Mesodermal cell (in vitro differentiated cells): ENCODE measurements around the gene SH3PXD2A.

Experiments used
- H3K27ac ChIP-seq: 2 replicates; pipeline ENCODE4 v1.7.0; 2013; ENCODE audit warnings: mild to moderate bottlenecking, low read depth, low read length, moderate library complexity; ENCODE audit not compliant: severe bottlenecking
- H3K36me3 ChIP-seq: 2 replicates; pipeline ENCODE4 v1.7.1; 2013; ENCODE audit warnings: mild to moderate bottlenecking, low read length, moderate library complexity; ENCODE audit not compliant: control insufficient read depth, insufficient read depth
- H3K4me1 ChIP-seq: one replicate; pipeline ENCODE4 v1.7.1; 2013; ENCODE audit warnings: mild to moderate bottlenecking, low read length; ENCODE audit not compliant: insufficient read depth, control insufficient read depth, poor library complexity, severe bottlenecking
- H3K4me3 ChIP-seq: 2 replicates; pipeline ENCODE4 v1.7.0; 2013; ENCODE audit warnings: low read length, control low read depth, mild to moderate bottlenecking; ENCODE audit not compliant: insufficient read depth, poor library complexity, severe bottlenecking; ENCODE audit errors: extremely low read depth
- H3K9me3 ChIP-seq: 2 replicates; pipeline ENCODE4 v1.7.1; 2013; ENCODE audit warnings: mild to moderate bottlenecking, low read length, moderate library complexity; ENCODE audit not compliant: control insufficient read depth
- WGBS, 2 experiments: methylation state at CpG; one replicate each; pipeline ENCODE4 v1.1.5; 2013; ENCODE audit warnings: missing lambda C conversion rate in 2 of 2; ENCODE audit not compliant: insufficient coverage in 2 of 2; 5-methylcytosine and 5-hydroxymethylcytosine counted together

Gene SH3PXD2A

DNA sequence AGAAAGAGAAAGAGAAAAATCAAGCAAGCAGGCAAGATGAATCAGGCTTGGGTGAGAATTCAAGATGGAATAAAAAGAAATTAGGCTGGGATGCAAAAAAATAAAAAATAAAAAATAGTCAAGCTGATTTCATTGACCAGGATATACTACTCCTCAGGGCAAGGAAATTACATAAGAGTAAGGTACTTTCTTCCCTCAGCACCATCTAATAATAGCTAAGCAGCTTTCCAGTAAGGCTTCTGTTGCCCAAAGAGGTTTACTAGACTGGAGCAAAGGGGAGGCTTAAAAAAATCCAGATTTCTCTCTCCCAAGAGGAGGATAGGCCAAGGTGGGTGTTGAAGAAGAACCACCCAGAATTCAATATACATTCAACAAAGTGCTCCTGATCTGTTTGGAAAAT lies 268.3 kb downstream of the SH3PXD2A start:
- H3K4me3 ChIP-seq = no peak overlapping the region
- H3K9me3 ChIP-seq = no peaks in the 10 kb centered on the region
- H3K36me3 ChIP-seq = no peaks in the 10 kb centered on the region
- peaks cover 2% of the 10 kb centered on the region for H3K4me1 ChIP-seq
- H3K27ac ChIP-seq = no peak overlapping the region

DNA sequence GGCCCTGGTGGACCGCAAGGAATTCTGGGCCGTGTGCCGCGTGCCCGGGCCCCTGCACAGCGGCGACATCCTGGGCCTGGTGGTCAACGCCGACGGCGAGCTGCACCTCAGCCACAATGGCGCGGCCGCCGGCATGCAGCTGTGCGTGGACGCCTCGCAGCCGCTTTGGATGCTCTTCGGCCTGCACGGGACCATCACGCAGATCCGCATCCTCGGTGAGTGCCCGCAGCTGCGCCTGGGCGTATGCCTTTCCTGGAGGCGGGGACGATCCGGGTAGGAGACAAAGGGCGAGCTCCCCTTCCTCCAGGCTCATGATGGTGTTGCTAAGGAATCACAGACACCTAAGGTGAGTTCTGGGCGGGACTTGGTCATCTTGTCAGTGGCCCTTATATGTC lies 270.4 kb downstream of the SH3PXD2A start:
- peaks cover 2% of the 10 kb centered on the region for H3K4me1 ChIP-seq
- H3K9me3 ChIP-seq = no peaks in the 10 kb centered on the region
- H3K36me3 ChIP-seq = no peaks in the 10 kb centered on the region
- WGBS, 2 experiments = 95 to 96% methylated on average over 30 to 32 of the region's 32 CpGs
- H3K4me3 ChIP-seq = no peak overlapping the region
- H3K27ac ChIP-seq = no peak overlapping the region

DNA sequence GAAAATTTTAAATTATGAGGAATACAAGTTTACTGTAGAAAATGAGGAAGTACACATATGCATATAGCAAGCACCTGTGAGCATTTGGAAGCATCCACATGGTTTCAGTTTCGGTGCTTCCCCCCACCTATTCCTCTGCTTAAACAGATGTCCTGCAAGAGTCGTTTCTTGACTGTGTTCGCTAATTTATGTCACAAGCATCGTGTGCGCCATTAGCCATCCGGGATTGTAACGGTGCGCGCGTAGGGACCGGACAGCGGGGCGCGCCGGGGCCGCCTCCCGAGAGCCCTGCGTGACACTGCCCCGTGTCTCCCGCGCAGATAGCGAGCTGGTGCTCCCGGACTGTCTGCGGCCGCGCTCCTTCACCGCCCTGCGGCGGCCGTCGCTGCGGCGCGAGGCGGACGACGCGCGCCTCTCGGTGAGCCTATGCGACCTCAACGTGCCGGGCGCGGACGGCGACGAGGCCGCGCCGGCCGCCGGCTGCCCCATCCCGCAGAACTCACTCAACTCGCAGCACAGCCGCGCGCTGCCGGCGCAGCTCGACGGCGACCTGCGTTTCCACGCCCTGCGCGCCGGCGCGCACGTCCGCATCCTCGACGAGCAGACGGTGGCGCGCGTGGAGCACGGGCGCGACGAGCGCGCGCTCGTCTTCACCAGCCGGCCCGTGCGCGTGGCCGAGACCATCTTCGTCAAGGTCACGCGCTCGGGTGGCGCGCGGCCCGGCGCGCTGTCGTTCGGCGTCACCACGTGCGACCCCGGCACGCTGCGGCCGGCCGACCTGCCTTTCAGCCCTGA lies 271.0 kb downstream of the SH3PXD2A start:
- Histone ChIP-seq H3K9me3 (no peaks in the 10 kb centered on the region), H3K4me1 (peaks cover 2% of the 10 kb centered on the region), H3K36me3 (no peaks in the 10 kb centered on the region), H3K27ac (no peak overlapping the region), H3K4me3 (no peak overlapping the region)
- WGBS, 2 experiments = 89 to 94% methylated on average over 91 to 111 of the region's 111 CpGs

DNA sequence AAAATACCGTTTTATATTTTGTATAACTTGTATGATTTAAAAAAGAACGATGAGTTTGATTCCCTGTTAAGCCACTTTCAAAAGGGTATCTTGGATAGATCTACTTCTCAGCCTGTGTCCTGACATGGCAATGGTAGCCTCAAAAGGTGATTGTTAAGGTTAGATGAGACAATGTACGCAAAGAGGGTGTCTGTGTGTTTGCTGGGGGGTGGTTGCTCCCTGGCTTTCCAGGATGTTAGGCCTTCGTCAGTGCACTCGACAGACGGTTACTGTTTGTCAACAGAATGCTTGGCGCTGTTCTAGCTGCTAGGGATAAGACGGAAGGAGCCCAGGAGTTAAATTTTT lies 271.5 kb downstream of the SH3PXD2A start:
- WGBS, 2 experiments = 86 to 94% methylated on average over 7 of the region's 8 CpGs
- no peaks in the 10 kb centered on the region for H3K9me3 ChIP-seq
- peaks cover 2% of the 10 kb centered on the region for H3K4me1 ChIP-seq
- H3K4me3 ChIP-seq = no peak overlapping the region
- no peak overlapping the region for H3K27ac ChIP-seq
- no peaks in the 10 kb centered on the region for H3K36me3 ChIP-seq

DNA sequence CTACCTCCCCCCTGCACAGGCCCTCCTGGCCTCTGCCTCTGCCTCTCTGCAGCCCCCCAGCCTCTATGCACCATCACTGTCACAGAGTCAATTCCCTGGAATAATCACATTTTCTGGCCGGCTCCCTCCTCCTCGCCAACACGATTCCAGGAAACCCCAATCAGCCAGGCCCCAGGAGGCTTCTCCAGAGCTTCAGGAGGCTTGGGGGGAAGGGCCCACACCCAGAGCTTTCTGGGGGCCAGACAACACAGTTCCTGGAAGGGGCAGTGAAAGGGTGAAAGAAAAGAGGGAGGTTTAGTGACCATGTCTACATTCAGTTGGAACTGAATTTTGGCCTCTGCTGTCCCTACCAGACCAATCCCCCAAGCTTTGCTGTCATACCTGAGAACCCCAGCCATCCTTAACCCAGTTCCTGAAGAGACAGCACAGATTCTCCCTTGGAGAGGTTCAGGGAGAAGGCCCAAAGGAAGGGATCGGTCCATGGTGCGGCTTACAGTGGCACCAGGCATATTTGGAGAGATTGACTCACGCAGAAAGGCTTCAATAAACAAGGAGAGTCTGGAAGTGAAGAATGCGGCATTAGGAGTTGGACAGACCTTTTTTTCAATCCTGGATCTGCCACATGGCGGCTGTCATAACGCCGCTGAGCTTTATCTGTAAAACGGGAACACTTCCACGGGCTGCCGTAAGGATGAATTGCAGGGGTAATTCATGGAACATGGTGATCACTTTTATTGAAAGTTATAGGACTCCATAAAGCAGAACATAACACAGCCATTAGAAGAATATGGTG lies 272.8 kb downstream of the SH3PXD2A start:
- WGBS, 2 experiments = 88 to 93% methylated on average over 8 of the region's 13 CpGs
- Histone ChIP-seq H3K4me1 (peaks cover 2% of the 10 kb centered on the region), H3K4me3 (no peak overlapping the region), H3K27ac (no peak overlapping the region), H3K36me3 (no peaks in the 10 kb centered on the region), H3K9me3 (no peaks in the 10 kb centered on the region)

DNA sequence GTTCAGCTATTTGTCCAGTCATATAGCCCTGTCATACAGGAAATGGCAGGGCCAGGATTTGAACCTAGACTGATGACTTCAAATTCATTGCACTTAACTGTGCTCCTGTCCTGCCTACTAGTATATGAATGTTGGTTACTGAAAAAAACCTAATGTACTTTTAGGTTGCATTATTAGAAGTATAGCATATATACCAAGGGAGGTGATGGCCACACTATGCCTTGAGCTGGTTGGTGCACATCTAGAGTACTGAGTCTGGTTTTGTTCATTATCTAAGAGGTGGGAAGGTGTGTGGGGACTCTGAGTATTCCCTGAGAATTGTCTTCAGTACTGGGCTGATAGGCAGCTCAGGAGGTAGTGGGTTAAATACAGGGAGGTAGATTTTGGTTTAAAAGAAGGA lies 273.9 kb downstream of the SH3PXD2A start:
- Histone ChIP-seq H3K4me1 (peaks cover 2% of the 10 kb centered on the region), H3K9me3 (no peaks in the 10 kb centered on the region), H3K36me3 (no peaks in the 10 kb centered on the region), H3K4me3 (no peak overlapping the region), H3K27ac (no peak overlapping the region)

DNA sequence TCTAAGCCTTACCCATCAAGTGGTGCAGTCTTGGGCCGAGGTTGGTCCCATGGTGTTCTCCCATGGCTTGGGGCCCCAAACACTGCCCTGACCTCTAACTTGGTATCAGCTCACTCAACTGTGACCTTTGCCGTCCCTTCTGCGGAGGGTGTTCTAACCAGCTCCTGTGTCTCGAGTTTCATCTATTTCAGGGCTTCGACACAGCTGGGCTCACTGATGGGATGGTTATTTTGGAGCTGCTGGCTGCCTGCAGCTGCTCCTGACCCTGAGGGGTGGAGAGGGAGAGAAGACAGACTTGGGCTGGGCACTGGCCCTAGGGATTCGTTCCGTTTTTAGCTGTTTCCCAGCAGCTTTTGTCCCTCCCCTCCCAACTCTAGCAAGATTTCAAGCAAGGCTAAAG lies 274.9 kb downstream of the SH3PXD2A start:
- WGBS, 2 experiments = 79 to 93% methylated on average over 2 to 5 of the region's 7 CpGs
- peaks cover 2% of the 10 kb centered on the region for H3K4me1 ChIP-seq

DNA sequence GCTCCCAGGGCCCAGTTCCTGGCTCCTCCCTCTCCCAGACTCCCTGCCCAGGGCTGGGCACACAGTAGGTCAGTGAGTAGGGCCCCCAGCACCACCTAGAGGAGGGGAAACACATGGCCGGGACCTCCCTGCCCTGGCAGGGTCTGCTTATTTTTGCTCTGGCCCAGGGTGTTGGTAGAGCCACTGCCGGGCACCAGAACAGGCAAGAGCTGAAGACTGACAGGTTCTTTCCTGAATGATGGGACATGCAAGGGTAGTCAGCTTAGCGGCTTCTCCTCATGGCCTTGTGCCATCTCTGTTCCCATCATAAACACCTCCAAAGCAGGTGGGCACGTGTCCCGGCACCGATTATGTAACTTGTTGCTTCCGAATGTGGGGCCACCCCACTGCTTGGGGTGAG lies 275.4 kb downstream of the SH3PXD2A start:
- Histone ChIP-seq H3K4me1 (peaks cover 2% of the 10 kb centered on the region), H3K9me3 (no peaks in the 10 kb centered on the region), H3K4me3 (no peak overlapping the region), H3K36me3 (no peaks in the 10 kb centered on the region), H3K27ac (no peak overlapping the region)
- WGBS, 2 experiments = 89 to 97% methylated on average over 5 to 7 of the region's 7 CpGs

More for the DNA sequence above, 274.9 kb downstream of the SH3PXD2A start:
- H3K4me3 ChIP-seq = no peak overlapping the region
- no peak overlapping the region for H3K27ac ChIP-seq
- H3K9me3 ChIP-seq = no peaks in the 10 kb centered on the region
- H3K36me3 ChIP-seq = no peaks in the 10 kb centered on the region

DNA sequence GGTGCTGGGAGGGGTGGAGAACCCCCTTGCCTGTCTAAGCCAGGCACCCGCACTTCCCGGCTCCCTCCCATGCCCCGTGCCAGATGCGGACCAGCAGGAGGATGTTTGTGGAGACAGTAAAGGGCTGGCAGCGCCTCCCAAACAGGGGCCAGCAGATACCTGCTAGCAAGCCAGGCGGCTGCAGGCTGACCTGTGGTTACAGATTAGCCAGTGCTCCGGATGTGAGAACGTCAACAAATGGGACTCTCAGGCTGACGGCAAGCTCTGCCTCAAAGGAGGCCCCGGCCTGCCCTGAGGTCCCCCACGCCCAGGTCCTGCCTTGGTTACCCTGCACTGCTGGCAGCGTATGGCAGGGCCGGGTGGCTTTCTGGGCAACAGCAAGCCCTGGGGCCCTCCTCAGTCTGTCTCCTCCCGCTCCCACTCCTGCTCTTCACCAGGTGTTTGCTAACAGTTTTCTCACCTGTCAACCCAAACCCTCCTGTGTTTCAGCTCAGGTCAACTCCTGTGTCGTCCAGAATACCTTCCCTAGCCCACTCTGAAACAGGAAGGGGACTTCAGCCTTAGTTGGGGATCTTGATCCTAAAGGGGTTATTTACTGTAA lies 276.5 kb downstream of the SH3PXD2A start:
- 91 to 93% methylated on average over 9 to 14 of the region's 15 CpGs for WGBS, 2 experiments
- no peaks in the 10 kb centered on the region for H3K36me3 ChIP-seq
- peaks cover 2% of the 10 kb centered on the region for H3K4me1 ChIP-seq
- H3K9me3 ChIP-seq = no peaks in the 10 kb centered on the region
- no peak overlapping the region for H3K27ac ChIP-seq
- H3K4me3 ChIP-seq = no peak overlapping the region

DNA sequence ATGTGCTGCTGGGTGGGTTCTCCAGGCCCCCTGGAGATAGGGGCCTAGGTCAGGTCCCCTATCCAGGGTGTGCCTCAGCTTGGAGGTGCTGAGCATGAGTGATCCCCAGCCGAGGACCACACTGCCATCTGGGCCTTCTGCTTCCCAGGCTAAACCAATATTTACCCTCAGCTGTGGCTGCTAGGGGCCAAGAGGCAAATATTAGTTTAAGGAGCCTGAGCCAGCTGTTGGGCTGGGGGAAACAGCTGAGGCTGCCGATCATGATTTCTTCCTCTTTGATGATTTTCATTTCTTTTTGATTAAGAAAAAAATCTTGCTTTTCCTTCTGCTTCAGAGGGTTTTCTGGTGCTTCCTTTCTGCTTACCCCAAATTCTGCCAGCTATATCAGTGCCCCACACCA lies 278.5 kb downstream of the SH3PXD2A start:
- Histone ChIP-seq H3K4me1 (no peaks in the 10 kb centered on the region), H3K9me3 (no peaks in the 10 kb centered on the region), H3K4me3 (no peak overlapping the region), H3K27ac (no peak overlapping the region), H3K36me3 (no peaks in the 10 kb centered on the region)
- 80% methylated on average over 2 of the region's 2 CpGs; no CpG with 5 or more reads in 1 of the 2 experiments for WGBS, 2 experiments

DNA sequence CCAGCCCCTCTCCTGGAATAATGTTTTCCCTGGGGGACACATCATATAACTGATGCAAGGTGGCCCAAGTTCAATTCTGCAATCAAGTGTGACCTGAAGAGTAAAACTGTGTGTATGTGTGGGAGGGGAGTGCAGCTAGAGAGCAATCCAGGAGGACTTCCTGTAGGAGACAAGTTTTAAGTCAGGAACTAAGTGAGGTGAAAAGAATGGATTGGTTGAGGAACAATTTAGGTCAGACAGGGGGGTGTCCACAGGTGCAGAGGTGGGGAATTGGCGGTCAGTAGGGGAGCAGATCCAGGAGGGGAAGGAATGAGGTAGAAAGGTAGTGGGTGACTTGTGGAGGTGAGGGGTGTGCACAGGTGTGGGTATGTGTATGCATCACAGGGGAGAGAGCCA lies 279.3 kb downstream of the SH3PXD2A start:
- 90 to 100% methylated on average over 1 of the region's 1 CpG for WGBS, 2 experiments
- Histone ChIP-seq H3K4me1 (no peaks in the 10 kb centered on the region), H3K4me3 (no peak overlapping the region), H3K9me3 (no peaks in the 10 kb centered on the region), H3K36me3 (no peaks in the 10 kb centered on the region), H3K27ac (no peak overlapping the region)
